MM.1S (cell line): ENCODE data around the gene ST3GAL4.
"Not testable (repeated sequence)": the region's sequence is repeated elsewhere in the genome, so short reads cannot be mapped to it uniquely, and the experiment has no call there.

Source experiments
- DNase-seq: peaks from one replicate; pipeline ENCODE4 v3.0.0-alpha.2; 2015
- H2AFZ ChIP-seq: fragments of 300-600 bp; sonication (generic); 2 replicates; pipeline ENCODE4 v1.6.0; 2016; ENCODE audit warnings: antibody characterized with exemption, low read length
- H3F3A ChIP-seq: fragments of 300-600 bp; sonication (generic); 2 replicates; pipeline ENCODE4 v1.6.1; 2016; ENCODE audit warnings: mild to moderate bottlenecking, antibody characterized with exemption, low read length, moderate library complexity, mixed read lengths; ENCODE audit not compliant: insufficient read depth
- H3K27ac ChIP-seq: fragments of 300-600 bp; sonication (generic); 2 replicates; pipeline ENCODE4 v1.5.1; 2016; ENCODE audit warnings: mild to moderate bottlenecking, low read length
- H3K27me3 ChIP-seq: fragments of 300-600 bp; sonication (generic); replicated peaks from 2 replicates; pipeline ENCODE4 v1.6.0; 2016; ENCODE audit warnings: low read length; ENCODE audit not compliant: insufficient read depth
- H3K36me3 ChIP-seq: fragments of 300-600 bp; sonication (generic); replicated peaks from 2 replicates; pipeline ENCODE4 v1.6.1; 2016; ENCODE audit warnings: mild to moderate bottlenecking, low read length, mixed read lengths; ENCODE audit not compliant: insufficient read depth
- H3K4me1 ChIP-seq: fragments of 300-600 bp; sonication (generic); 2 replicates; pipeline ENCODE4 v1.6.1; 2016; ENCODE audit warnings: low read length, mixed read lengths
- H3K4me2 ChIP-seq: fragments of 300-600 bp; sonication (generic); 2 replicates; pipeline ENCODE4 v1.6.0; 2016; ENCODE audit warnings: low read depth, low read length
- H3K4me3 ChIP-seq: fragments of 300-600 bp; sonication (generic); 2 replicates; pipeline ENCODE4 v1.5.1; 2016; ENCODE audit warnings: low read length, mixed read lengths
- H3K79me2 ChIP-seq: fragments of 300-600 bp; sonication (generic); 2 replicates; pipeline ENCODE4 v1.6.1; 2016; ENCODE audit warnings: mixed run types, low read length, mixed read lengths
- H3K9ac ChIP-seq: fragments of 300-600 bp; sonication (generic); 2 replicates; pipeline ENCODE4 v1.6.1; 2016; ENCODE audit warnings: low read length, mixed read lengths
- H3K9me2 ChIP-seq: fragments of 300-600 bp; sonication (generic); replicated peaks from 2 replicates; pipeline ENCODE4 v1.6.1; 2016; ENCODE audit warnings: mild to moderate bottlenecking, low read length, mixed read lengths; ENCODE audit not compliant: insufficient read depth
- H3K9me3 ChIP-seq: fragments of 300-600 bp; sonication (generic); replicated peaks from 2 replicates; pipeline ENCODE4 v1.6.1; 2016; ENCODE audit warnings: mild to moderate bottlenecking, low read length, mixed read lengths; ENCODE audit not compliant: insufficient read depth
- H4K20me1 ChIP-seq: fragments of 300-600 bp; sonication (generic); 2 replicates; pipeline ENCODE4 v1.6.1; 2016; ENCODE audit warnings: mild to moderate bottlenecking, low read length, moderate library complexity, mixed read lengths; ENCODE audit not compliant: insufficient read depth
- EZH2 ChIP-seq: fragments of 300-600 bp; sonication (generic); optimal IDR thresholded peaks from 2 replicates; pipeline ENCODE3; 2017; ENCODE audit warnings: low read depth, mild to moderate bottlenecking, antibody characterized with exemption, low read length, mixed read lengths
- EZH2phosphoT487 ChIP-seq: fragments of 300-600 bp; sonication (generic); IDR thresholded peaks from 2 replicates; pipeline ENCODE4 v1.6.1; 2018; ENCODE audit warnings: antibody characterized with exemption, low read length
- TF ChIP-seq, protein P1 (sequence below): fragments of 300-600 bp; sonication (generic); IDR thresholded peaks from 2 replicates; pipeline ENCODE4 v1.5.1; 2016; ENCODE audit warnings: antibody characterized with exemption, low read length, mixed read lengths

Gene ST3GAL4

DNA sequence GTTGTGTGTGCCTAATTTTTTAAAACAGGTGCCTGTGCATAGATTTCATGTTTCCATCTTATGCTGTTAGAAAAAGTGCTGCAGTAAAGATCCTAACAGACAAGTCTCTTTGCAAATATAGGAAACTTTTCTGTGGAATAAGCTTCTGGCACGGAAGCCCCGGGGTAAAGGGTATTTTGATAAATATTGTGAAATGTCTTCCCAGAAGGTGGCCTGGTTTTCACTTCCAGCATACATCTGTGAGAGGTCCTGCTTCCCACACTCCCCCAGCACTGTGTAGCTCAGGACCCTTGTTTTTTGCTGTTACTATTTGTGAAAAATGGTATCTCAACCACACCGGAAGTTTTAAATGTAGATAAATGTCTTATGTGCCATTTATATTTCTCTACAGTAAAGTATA, 14.5 kb downstream of the ST3GAL4 start:
- H3K4me1 ChIP-seq = no peaks in the 10 kb centered on the region
- H3K79me2 ChIP-seq = no peaks in the 10 kb centered on the region
- no peaks in the 10 kb centered on the region for H3F3A ChIP-seq

DNA sequence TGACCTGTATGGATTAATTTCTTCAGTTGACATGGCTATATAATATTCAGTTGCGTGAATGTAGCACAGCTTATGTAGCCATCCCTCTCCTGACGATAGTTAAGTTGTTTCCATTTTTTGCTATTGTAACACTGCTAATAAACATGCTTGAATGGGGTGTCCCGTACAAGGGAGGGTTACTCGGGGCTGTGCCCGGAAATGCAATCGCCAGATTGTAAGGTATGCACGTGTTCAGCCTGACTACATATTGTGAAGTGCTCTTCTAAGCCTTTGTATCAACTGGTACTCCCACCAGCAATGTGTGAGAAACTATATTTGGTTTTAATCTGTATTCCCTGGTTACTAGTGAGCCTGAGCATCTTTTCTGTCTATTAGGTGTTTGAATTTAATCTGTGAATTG, 16.1 kb downstream of the ST3GAL4 start:
- no peaks in the 10 kb centered on the region for H3K36me3 ChIP-seq
- TF ChIP-seq EZH2phosphoT487 (no peak), EZH2 (no peak)
- TF ChIP-seq, protein P1, sequence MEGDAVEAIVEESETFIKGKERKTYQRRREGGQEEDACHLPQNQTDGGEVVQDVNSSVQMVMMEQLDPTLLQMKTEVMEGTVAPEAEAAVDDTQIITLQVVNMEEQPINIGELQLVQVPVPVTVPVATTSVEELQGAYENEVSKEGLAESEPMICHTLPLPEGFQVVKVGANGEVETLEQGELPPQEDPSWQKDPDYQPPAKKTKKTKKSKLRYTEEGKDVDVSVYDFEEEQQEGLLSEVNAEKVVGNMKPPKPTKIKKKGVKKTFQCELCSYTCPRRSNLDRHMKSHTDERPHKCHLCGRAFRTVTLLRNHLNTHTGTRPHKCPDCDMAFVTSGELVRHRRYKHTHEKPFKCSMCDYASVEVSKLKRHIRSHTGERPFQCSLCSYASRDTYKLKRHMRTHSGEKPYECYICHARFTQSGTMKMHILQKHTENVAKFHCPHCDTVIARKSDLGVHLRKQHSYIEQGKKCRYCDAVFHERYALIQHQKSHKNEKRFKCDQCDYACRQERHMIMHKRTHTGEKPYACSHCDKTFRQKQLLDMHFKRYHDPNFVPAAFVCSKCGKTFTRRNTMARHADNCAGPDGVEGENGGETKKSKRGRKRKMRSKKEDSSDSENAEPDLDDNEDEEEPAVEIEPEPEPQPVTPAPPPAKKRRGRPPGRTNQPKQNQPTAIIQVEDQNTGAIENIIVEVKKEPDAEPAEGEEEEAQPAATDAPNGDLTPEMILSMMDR = no peak
- H3K4me2 ChIP-seq = no peak overlapping the region
- H3K27me3 ChIP-seq = no peaks in the 10 kb centered on the region
- no peak for DNase-seq
- no peak overlapping the region for H3K9ac ChIP-seq
- no peak overlapping the region for H3K4me3 ChIP-seq
- no peaks in the 10 kb centered on the region for H3K9me2 ChIP-seq
- no peak overlapping the region for H3K27ac ChIP-seq
- no peaks in the 10 kb centered on the region for H4K20me1 ChIP-seq
- H3K79me2 ChIP-seq = no peaks in the 10 kb centered on the region
- H3K4me1 ChIP-seq = no peaks in the 10 kb centered on the region
- H3F3A ChIP-seq = no peaks in the 10 kb centered on the region
- no peaks in the 10 kb centered on the region for H3K9me3 ChIP-seq
- H2AFZ ChIP-seq = no peak overlapping the region

More for the DNA sequence above, 14.5 kb downstream of the ST3GAL4 start:
- no peaks in the 10 kb centered on the region for H4K20me1 ChIP-seq
- no peaks in the 10 kb centered on the region for H3K9me2 ChIP-seq
- no peak overlapping the region for H3K9ac ChIP-seq
- no peak for DNase-seq
- no peak for TF ChIP-seq EZH2
- TF ChIP-seq, protein P1 = no peak
- no peak for TF ChIP-seq EZH2phosphoT487
- no peak overlapping the region for H3K27ac ChIP-seq
- no peaks in the 10 kb centered on the region for H3K9me3 ChIP-seq
- no peaks in the 10 kb centered on the region for H3K27me3 ChIP-seq
- H3K4me2 ChIP-seq = no peak overlapping the region
- H3K4me3 ChIP-seq = no peak overlapping the region
- no peaks in the 10 kb centered on the region for H3K36me3 ChIP-seq
- H2AFZ ChIP-seq = no peak overlapping the region

DNA sequence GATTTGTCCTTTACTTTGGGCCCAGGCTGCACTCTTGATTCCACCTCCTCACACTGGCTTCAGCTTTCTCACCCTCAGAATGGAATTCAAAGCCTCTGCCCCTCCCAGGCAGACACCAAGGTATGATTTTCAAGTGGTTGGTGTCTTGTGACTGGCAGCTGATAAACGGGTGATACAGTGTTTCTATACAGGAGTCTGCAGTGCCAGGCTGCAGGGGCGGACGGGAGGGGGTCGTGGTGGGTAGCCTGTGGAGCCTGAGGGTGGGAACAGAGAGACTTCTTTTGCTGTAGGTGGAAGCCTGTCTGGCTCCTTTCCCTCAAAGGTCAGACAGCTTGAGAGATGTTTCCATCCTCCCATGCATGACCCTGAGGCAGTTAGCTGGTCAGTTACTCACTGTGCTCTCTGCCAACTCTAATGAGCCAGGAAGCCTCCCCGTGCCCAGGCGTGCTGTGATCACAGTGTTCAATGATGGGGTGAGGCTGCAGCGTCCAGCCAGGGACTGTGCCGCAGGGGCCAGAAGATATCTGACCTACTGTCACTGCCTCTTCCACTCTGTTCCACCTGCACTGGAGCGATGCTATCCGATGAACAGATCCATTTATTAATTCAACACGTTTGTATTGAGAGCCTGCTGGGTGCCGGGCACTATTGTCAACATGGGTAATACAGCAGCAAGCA, 18.0 kb downstream of the ST3GAL4 start:
- DNase-seq, H3K9me2 ChIP-seq, H2AFZ ChIP-seq, H3K4me3 ChIP-seq, H3K27me3 ChIP-seq, H3K9ac ChIP-seq, H3K79me2 ChIP-seq, H3F3A ChIP-seq, H3K4me1 ChIP-seq, H3K9me3 ChIP-seq, H3K36me3 ChIP-seq, H3K4me2 ChIP-seq, H3K27ac ChIP-seq, H4K20me1 ChIP-seq: not testable (repeated sequence)

DNA sequence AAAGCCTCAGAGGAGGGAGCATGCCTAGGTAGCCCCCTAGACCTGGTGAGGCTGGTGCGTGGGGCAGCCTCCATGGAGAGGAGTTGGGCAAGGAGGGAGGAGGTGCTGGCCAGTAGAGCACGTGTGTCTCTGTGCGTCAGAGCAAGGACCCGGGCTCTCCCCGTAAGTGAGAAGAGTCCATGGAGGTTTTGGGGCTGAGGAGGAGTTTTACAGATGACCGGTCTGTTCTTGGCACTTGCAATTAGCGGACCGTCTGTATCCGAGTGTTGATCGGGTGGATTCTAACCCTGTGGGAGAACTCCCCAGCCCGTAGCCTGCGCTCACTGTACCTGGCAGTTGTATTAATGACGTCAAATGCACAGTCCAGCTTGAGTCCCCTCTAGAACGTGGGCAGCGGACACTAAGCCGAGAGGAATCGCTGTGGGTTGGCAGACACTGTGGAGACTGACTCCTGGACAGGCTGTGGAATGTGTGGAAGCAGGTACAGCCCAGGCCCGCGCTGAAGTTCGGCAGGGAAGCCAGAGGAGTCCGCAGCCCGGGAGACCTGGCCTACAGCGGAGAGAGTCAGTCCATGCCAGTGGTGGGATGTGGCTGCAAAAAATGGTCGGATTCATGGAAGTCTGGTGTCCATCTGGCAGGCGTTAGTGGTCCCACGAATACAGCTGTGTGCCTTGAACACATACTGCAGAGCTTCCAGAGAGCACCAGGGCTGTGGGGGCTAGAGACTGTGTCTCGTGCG, 19.2 kb downstream of the ST3GAL4 start:
- not testable (repeated sequence) for H3K36me3 ChIP-seq, H3K9me3 ChIP-seq, H3K4me1 ChIP-seq, H3K9me2 ChIP-seq, H3K9ac ChIP-seq, H3F3A ChIP-seq, H3K4me2 ChIP-seq, H3K79me2 ChIP-seq, H3K27me3 ChIP-seq, H2AFZ ChIP-seq, H4K20me1 ChIP-seq, H3K4me3 ChIP-seq, DNase-seq, H3K27ac ChIP-seq
